Fibroblast of lung (primary cell): ENCODE measurements around the gene PIF1.

Experiments
- EZH2 ChIP-seq: IDR thresholded peaks from 2 replicates; pipeline ENCODE4 v1.5.1; 2012; ENCODE audit warnings: low read length, control low read depth, mild to moderate bottlenecking; ENCODE audit errors: missing control alignments
- TF ChIP-seq, protein P1 (sequence below), 2 donors: IDR thresholded peaks in 1 of 2; conservative IDR thresholded peaks in 1 of 2; 1 replicate in 1 of 2; 2 replicates in 1 of 2; pipeline ENCODE4 v1.5.1; 2011 to 2012; ENCODE audit warnings: low read length in 2 of 2, control low read depth in 1 of 2, inconsistent platforms in 1 of 2, low read depth in 1 of 2, mild to moderate bottlenecking in 1 of 2

DNA sequence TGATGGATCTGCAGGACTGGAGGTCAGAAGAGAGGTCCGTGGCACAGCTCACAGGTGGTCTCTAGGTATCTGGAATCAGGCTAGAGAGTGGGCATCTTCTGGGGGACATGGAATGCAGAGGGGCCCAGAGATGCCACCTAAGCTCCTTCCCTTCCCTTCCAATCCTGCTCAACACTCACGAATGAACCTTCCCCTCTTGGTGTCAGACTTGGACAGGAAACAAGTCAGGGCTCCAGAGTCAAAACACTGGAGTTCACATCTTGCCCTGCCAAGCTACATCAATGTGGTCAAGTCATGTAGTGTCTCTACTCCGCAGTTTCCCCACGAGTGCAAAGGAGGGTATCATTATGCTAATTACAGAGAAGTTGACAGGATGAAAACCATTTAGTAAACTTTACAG is 34.0 kb downstream of the PIF1 start:
- TF ChIP-seq, protein P1, sequence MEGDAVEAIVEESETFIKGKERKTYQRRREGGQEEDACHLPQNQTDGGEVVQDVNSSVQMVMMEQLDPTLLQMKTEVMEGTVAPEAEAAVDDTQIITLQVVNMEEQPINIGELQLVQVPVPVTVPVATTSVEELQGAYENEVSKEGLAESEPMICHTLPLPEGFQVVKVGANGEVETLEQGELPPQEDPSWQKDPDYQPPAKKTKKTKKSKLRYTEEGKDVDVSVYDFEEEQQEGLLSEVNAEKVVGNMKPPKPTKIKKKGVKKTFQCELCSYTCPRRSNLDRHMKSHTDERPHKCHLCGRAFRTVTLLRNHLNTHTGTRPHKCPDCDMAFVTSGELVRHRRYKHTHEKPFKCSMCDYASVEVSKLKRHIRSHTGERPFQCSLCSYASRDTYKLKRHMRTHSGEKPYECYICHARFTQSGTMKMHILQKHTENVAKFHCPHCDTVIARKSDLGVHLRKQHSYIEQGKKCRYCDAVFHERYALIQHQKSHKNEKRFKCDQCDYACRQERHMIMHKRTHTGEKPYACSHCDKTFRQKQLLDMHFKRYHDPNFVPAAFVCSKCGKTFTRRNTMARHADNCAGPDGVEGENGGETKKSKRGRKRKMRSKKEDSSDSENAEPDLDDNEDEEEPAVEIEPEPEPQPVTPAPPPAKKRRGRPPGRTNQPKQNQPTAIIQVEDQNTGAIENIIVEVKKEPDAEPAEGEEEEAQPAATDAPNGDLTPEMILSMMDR (conservative IDR thresholded peaks at IDR 0.05 in 1 of 2, IDR thresholded peaks at IDR 0.05 in 1 of 2; ENCODE audit: low read depth in 1 of 2, low read length in 2 of 2): no peak
- no peak for TF ChIP-seq EZH2
